Activated naive CD8-positive, alpha-beta T cell treated with anti-CD3 and anti-CD28 coated beads for 36 hours (primary cell): Measurements from ENCODE around the gene AXDND1. TPM values are rescaled to one million over a fixed set of nuclear protein-coding genes. Genes with fewer than 3 reads are reported as not detected.

Source experiments
- DNase-seq: peaks from one replicate; pipeline ENCODE4 v3.0.0; 2021
- H3K27ac Mint-ChIP-seq: one replicate; pipeline ENCODE4 v1.8.0; 2022; ENCODE audit warnings: mild to moderate bottlenecking, moderate library complexity, mixed read lengths
- H3K27me3 Mint-ChIP-seq: one replicate; pipeline ENCODE4 v1.8.0; 2022; ENCODE audit warnings: mild to moderate bottlenecking, mixed read lengths
- H3K36me3 Mint-ChIP-seq: one replicate; pipeline ENCODE4 v1.8.0; 2021; ENCODE audit warnings: mild to moderate bottlenecking, mixed read lengths
- H3K4me1 Mint-ChIP-seq: one replicate; pipeline ENCODE4 v1.8.0; 2021; ENCODE audit warnings: mixed read lengths
- H3K4me3 Mint-ChIP-seq: one replicate; pipeline ENCODE4 v1.8.0; 2022; ENCODE audit warnings: mild to moderate bottlenecking, moderate library complexity, mixed read lengths
- H3K9me3 Mint-ChIP-seq: one replicate; pipeline ENCODE4 v1.8.0; 2022; ENCODE audit warnings: mixed read lengths
- total RNA-seq, 2 experiments: library from RNA; stranded (reverse); gene quantifications; one replicate each; pipeline ENCODE4 v1.2.3, GENCODE V29; 2021

Gene AXDND1
- total RNA-seq, 2 experiments from 2014 or later = 0.56 to 0.64 TPM

- no peaks in the 10 kb centered on the region for H3K9me3 Mint-ChIP-seq
- H3K27me3 Mint-ChIP-seq = peaks cover 68% of the 10 kb centered on the region
- H3K27ac Mint-ChIP-seq = no peak within 1 kb of the TSS
- no peak for DNase-seq
- H3K36me3 Mint-ChIP-seq = no peaks in the 10 kb centered on the region
- no peak within 1 kb of the TSS for H3K4me3 Mint-ChIP-seq
- H3K4me1 Mint-ChIP-seq = peaks cover 3% of the 10 kb centered on the region
Measured at GRCh38 chr1:179591592-179592580, 226.1 kb downstream of the AXDND1 start, which contains the start of gene TDRD5. TSS of gene TDRD5 (plus strand) at chr1:179591832. CDS start at chr1:179592616, 784 bp downstream.

GRCh38 chr1:179598631-179599030, 232.9 kb downstream of the AXDND1 start:
- no peaks in the 10 kb centered on the region for H3K36me3 Mint-ChIP-seq
- DNase-seq = no peak
- no peak overlapping the region for H3K27ac Mint-ChIP-seq
- H3K4me1 Mint-ChIP-seq = peaks cover 3% of the 10 kb centered on the region
- H3K4me3 Mint-ChIP-seq = no peak overlapping the region
- H3K9me3 Mint-ChIP-seq = no peaks in the 10 kb centered on the region
- H3K27me3 Mint-ChIP-seq = peaks cover 32% of the 10 kb centered on the region

- no peaks in the 10 kb centered on the region for H3K9me3 Mint-ChIP-seq
- H3K4me3 Mint-ChIP-seq = no peak overlapping the region
- no peak for DNase-seq
- H3K36me3 Mint-ChIP-seq = no peaks in the 10 kb centered on the region
- peaks cover 36% of the 10 kb centered on the region for H3K27me3 Mint-ChIP-seq
- H3K4me1 Mint-ChIP-seq = peaks cover 3% of the 10 kb centered on the region
- H3K27ac Mint-ChIP-seq = no peak overlapping the region
Measured at GRCh38 chr1:179599623-179600249, 234.0 kb downstream of the AXDND1 start.

- H3K9me3 Mint-ChIP-seq = no peaks in the 10 kb centered on the region
- DNase-seq = no peak
- no peaks in the 10 kb centered on the region for H3K36me3 Mint-ChIP-seq
- peaks cover under 1% of the 10 kb centered on the region for H3K4me1 Mint-ChIP-seq
- H3K27me3 Mint-ChIP-seq = peaks cover 36% of the 10 kb centered on the region
- H3K27ac Mint-ChIP-seq = no peak overlapping the region
- no peak overlapping the region for H3K4me3 Mint-ChIP-seq
Measured at GRCh38 chr1:179601093-179601492, 235.3 kb downstream of the AXDND1 start.

Other genes with a start within 250 kb of the AXDND1 start
- 1 to 10 TPM; 8.5 to 9.3 TPM for gene ABL2, start 136.3 kb upstream of the AXDND1 start, total RNA-seq
- gene SOAT1, start 72.2 kb upstream of the AXDND1 start, total RNA-seq = 10 to 100 TPM; 86.2 to 90.9 TPM
- not detected for gene NPHS2, start 210.0 kb downstream of the AXDND1 start, total RNA-seq
- gene TDRD5, start 225.9 kb downstream of the AXDND1 start, total RNA-seq = not detected